ENCODE measurements around the gene AGPAT4. TPM values are rescaled to one million over a fixed set of nuclear protein-coding genes. Genes with fewer than 3 reads are reported as not detected.

The AGPAT4 gene
- total and polyA plus RNA-seq, 2 donors (not counting 3 experiments of a cell fraction or from before 2014, with no cell fraction given) = 10.2 to 15.2 TPM

DNA sequence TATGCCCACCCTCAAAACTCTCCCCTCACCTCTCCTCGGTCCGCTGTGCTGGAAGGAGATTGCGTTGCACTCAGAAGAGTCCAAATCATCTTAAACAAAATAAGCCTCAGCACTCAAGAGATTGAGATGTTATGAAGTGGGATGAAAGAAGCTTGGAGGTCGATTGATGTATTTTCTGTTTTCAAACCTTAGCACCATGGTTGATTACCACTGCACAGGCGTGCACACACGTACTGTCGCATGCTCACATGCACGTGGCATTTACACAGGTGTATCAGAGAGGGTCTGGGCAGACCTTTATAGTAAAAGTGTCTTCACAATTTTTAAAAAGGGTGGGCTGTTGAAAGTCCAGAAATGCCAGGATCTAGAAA, 612 bp upstream of the AGPAT4 start:
- peak overlapping the region; percentile 98 for H2AFZ ChIP-seq (ENCODE audit: low read depth, low read length)
- FAIRE-seq = no peak
- H3K79me2 ChIP-seq (ENCODE audit: control insufficient read depth, insufficient read depth, low read length) = peaks cover 25% of the 10 kb centered on the region
- no peaks in the 10 kb centered on the region for H3K27me3 ChIP-seq (ENCODE audit: control insufficient read depth in 2 of 2, insufficient read depth in 2 of 2, low read length in 2 of 2)
- peak overlapping the region; percentile 95 for H3K4me2 ChIP-seq (ENCODE audit: insufficient read depth, low read length)
- POLR2A ChIA-PET = interaction anchor here (0.5 to 1.2 kb wide), 6 partner anchors 19 to 1583 kb away, joined by 3 read pairs; no protein-coding TSS in a partner anchor
- DNase-seq (ENCODE audit: low read depth, low spot score) = no peak
- dilution Hi-C loops (cut with MboI; ENCODE audit: extremely low pct_ligation_motif_present, low sequenced_read_pairs) (no loop called here), intact Hi-C loops (cut with micrococcal nuclease) (loop anchor here (1.0 to 10.0 kb wide), 8 partner anchors 17 to 340 kb away; partner anchors contain the start of gene MAP3K4)
- TSS peak; percentile 79 for BruUV-seq (replicated peaks)
- H4K20me1 ChIP-seq (replicated peaks; ENCODE audit: control insufficient read depth, extremely low read depth, insufficient read depth, low read length) = peaks cover 3% of the 10 kb centered on the region
- H3K4me3 ChIP-seq (replicated peaks in 1 of 3; ENCODE audit: insufficient read depth in 1 of 3, low read depth in 1 of 3, low read length in 3 of 3) = peak overlapping the region; percentile 50 to 72 (median 71)
- TF ChIP-seq, protein P1, sequence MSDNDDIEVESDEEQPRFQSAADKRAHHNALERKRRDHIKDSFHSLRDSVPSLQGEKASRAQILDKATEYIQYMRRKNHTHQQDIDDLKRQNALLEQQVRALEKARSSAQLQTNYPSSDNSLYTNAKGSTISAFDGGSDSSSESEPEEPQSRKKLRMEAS (IDR thresholded peaks at IDR 0.05; ENCODE audit: insufficient read depth, insufficient read length) = no peak
- TF ChIP-seq JUN (IDR thresholded peaks at IDR 0.05; ENCODE audit: borderline replicate concordance, insufficient read depth, insufficient read length, low read depth) (no peak), POLR2AphosphoS5 (IDR thresholded peaks at IDR 0.05; ENCODE audit: insufficient read depth, low read depth, low read length) (no peak), EZH2 (IDR thresholded peaks at IDR 0.05; ENCODE audit: borderline replicate concordance, low read depth, low read length, severe bottlenecking) (no peak), POLR2A (IDR thresholded peaks at IDR 0.05; ENCODE audit: low read depth, low read length) (no peak), MYC (IDR thresholded peaks at IDR 0.05; ENCODE audit: low read depth, low read length) (no peak)
- CTCF ChIA-PET = interaction anchor here (0.6 to 2.0 kb wide), 11 partner anchors 12 to 1189 kb away, joined by 3 to 17 read pairs (median 3); no protein-coding TSS in a partner anchor
- H3K9me1 ChIP-seq (replicated peaks; ENCODE audit: control insufficient read depth, extremely low read depth, insufficient read depth, low read length) = no peaks in the 10 kb centered on the region
- H3K36me3 ChIP-seq (ENCODE audit: control insufficient read depth in 2 of 2, extremely low read depth in 1 of 2, insufficient read depth in 2 of 2, low read length in 2 of 2) = no peaks in the 10 kb centered on the region
- peak overlapping the region; percentile 97 for H3K9ac ChIP-seq (replicated peaks; ENCODE audit: extremely low read depth, insufficient read depth, low read length)
- H3K4me1 ChIP-seq (ENCODE audit: control insufficient read depth, extremely low read depth, insufficient read depth, low read length) = peaks cover 16% of the 10 kb centered on the region
- no peaks in the 10 kb centered on the region for H3K9me3 ChIP-seq (replicated peaks; ENCODE audit: control insufficient read depth, insufficient read depth, low read length)
- H3K27ac ChIP-seq (ENCODE audit: insufficient read depth, low read depth, low read length) = peak overlapping the region; percentile 68

DNA sequence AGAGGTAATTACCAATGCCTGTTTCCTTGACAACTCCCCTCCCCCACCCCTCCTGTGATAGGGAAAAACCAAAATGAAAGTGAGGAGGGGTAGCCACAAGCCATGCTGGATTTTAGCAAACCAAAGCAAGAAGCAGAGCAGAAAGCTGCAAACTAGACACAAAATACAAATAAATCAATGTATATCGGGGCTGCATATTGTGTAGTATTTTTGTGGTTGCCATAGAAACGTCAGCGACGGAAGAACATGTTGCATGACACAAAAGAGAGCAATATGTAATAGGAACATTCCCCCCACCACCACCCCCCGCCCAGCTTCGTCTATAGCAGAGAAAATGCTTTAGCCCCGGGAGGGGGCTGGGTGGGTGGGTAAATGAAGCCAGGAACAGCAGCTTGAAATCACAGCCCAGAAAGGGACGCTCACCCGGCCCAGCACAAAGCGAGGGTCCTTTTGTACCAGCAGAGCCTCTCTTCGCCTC, 548 bp downstream of the AGPAT4 start:
- dilution Hi-C loops (cut with MboI; ENCODE audit: extremely low pct_ligation_motif_present, low sequenced_read_pairs) (no loop called here), intact Hi-C loops (cut with micrococcal nuclease) (loop anchor here (5.0 to 10.0 kb wide), 2 partner anchors 141 to 339 kb away; no protein-coding TSS in a partner anchor)
- peaks cover 3% of the 10 kb centered on the region for H4K20me1 ChIP-seq (replicated peaks; ENCODE audit: control insufficient read depth, extremely low read depth, insufficient read depth, low read length)
- H3K9me3 ChIP-seq (replicated peaks; ENCODE audit: control insufficient read depth, insufficient read depth, low read length) = no peaks in the 10 kb centered on the region
- H2AFZ ChIP-seq (ENCODE audit: low read depth, low read length) = no peak overlapping the region
- H3K9ac ChIP-seq (replicated peaks; ENCODE audit: extremely low read depth, insufficient read depth, low read length) = peak overlapping the region; percentile 97
- H3K4me1 ChIP-seq (ENCODE audit: control insufficient read depth, extremely low read depth, insufficient read depth, low read length) = peaks cover 16% of the 10 kb centered on the region
- H3K4me3 ChIP-seq (replicated peaks in 1 of 3; ENCODE audit: insufficient read depth in 1 of 3, low read depth in 1 of 3, low read length in 3 of 3) = peak overlapping the region; percentile 34 to 72 (median 71)
- ChIA-PET CTCF (interaction anchor here (0.6 to 2.0 kb wide), 7 partner anchors 10 to 172 kb away, joined by 3 to 17 read pairs (median 4); no protein-coding TSS in a partner anchor), POLR2A (interaction anchor here (0.6 to 1.2 kb wide), 4 partner anchors 16 to 281 kb away, joined by 3 read pairs; no protein-coding TSS in a partner anchor)
- peak; percentile 61 for DNase-seq (ENCODE audit: low read depth, low spot score)
- FAIRE-seq = no peak
- peaks cover 25% of the 10 kb centered on the region for H3K79me2 ChIP-seq (ENCODE audit: control insufficient read depth, insufficient read depth, low read length)
- H3K27ac ChIP-seq (ENCODE audit: insufficient read depth, low read depth, low read length) = peak overlapping the region; percentile 87
- H3K4me2 ChIP-seq (ENCODE audit: insufficient read depth, low read length) = peak overlapping the region; percentile 98
- no TSS peak for BruUV-seq (replicated peaks)
- H3K9me1 ChIP-seq (replicated peaks; ENCODE audit: control insufficient read depth, extremely low read depth, insufficient read depth, low read length) = no peaks in the 10 kb centered on the region
- no peaks in the 10 kb centered on the region for H3K27me3 ChIP-seq (ENCODE audit: control insufficient read depth in 2 of 2, insufficient read depth in 2 of 2, low read length in 2 of 2)
- TF ChIP-seq, protein P1 (IDR thresholded peaks at IDR 0.05; ENCODE audit: insufficient read depth, insufficient read length) = no peak
- no peak for TF ChIP-seq EZH2 (IDR thresholded peaks at IDR 0.05; ENCODE audit: borderline replicate concordance, low read depth, low read length, severe bottlenecking)
- no peaks in the 10 kb centered on the region for H3K36me3 ChIP-seq (ENCODE audit: control insufficient read depth in 2 of 2, extremely low read depth in 1 of 2, insufficient read depth in 2 of 2, low read length in 2 of 2)
